Aorta (tissue), 5 donors: ENCODE measurements around the gene KDELR3. TPM values are rescaled to one million over a fixed set of nuclear protein-coding genes. Genes with fewer than 3 reads are reported as not detected.

Source experiments
- ATAC-seq: fragments of 200-7000 bp; cut with Tn5 transposase; one replicate; pipeline ENCODE4 v1.9.1; 2022; ENCODE audit warnings: moderate library complexity; ENCODE audit not compliant: low FRiP score
- DNase-seq, 2 donors: peaks; one replicate each; pipeline ENCODE4 v3.0.0-alpha.2; 2020
- H3K27ac ChIP-seq, 2 donors: one replicate each; pipeline ENCODE4 v1.5.1; 2013; ENCODE audit warnings: low read length in 2 of 2, mild to moderate bottlenecking in 2 of 2, moderate library complexity in 2 of 2, control low read depth in 1 of 2, inconsistent platforms in 1 of 2, low read depth in 1 of 2
- H3K27me3 ChIP-seq, 2 donors: one replicate each; pipeline ENCODE4 v1.6.1; 2013; ENCODE audit warnings: control low read depth in 1 of 2, low read length in 1 of 2, mild to moderate bottlenecking in 1 of 2, moderate library complexity in 1 of 2; ENCODE audit not compliant: insufficient read depth in 2 of 2, control insufficient read depth in 1 of 2
- H3K36me3 ChIP-seq, 2 donors: one replicate each; pipeline ENCODE4 v1.6.1; 2013; ENCODE audit warnings: control low read depth in 1 of 2, low read length in 1 of 2, mild to moderate bottlenecking in 1 of 2; ENCODE audit not compliant: insufficient read depth in 2 of 2, control insufficient read depth in 1 of 2
- H3K4me1 ChIP-seq, 2 donors: one replicate each; pipeline ENCODE4 v1.6.1; 2013; ENCODE audit warnings: low read length in 2 of 2, control low read depth in 1 of 2, mild to moderate bottlenecking in 1 of 2, moderate library complexity in 1 of 2; ENCODE audit not compliant: insufficient read depth in 2 of 2, control insufficient read depth in 1 of 2
- H3K4me3 ChIP-seq, 2 donors: one replicate each; pipeline ENCODE4 v1.5.1; 2013; ENCODE audit warnings: low read length in 2 of 2, control low read depth in 1 of 2, mild to moderate bottlenecking in 1 of 2
- H3K9me3 ChIP-seq: one replicate; pipeline ENCODE4 v1.6.1; 2013; ENCODE audit warnings: mild to moderate bottlenecking, low read length; ENCODE audit not compliant: control insufficient read depth
- WGBS, 2 donors: extraction: QIAGEN DNeasy Blood & Tissue Kit; methylation state at CpG; one replicate each; pipeline ENCODE4 v1.1.7; 2013; 5-methylcytosine and 5-hydroxymethylcytosine counted together
- intact Hi-C, 2 donors: fragments of 100-400 bp; cut with DNase I; formaldehyde crosslinking; loops; one replicate each; pipeline versions ENCODE4 v1.14.2 to v1.15.0; 2022
- polyA plus RNA-seq, 2 donors: library from polyadenylated mRNA; stranded (reverse); fragments of 200-250 nt; gene quantifications; one replicate each; pipeline ENCODE4 v1.2.3, GENCODE V29; 2013
- total RNA-seq, 2 donors: library from RNA; stranded (reverse); fragmentation: NEBNext Ultra II Directional; extraction: Animal tissue kit (Norgen Biotek cat#: 25700); gene quantifications; one replicate each; pipeline ENCODE4 v1.2.1, GENCODE V29; 2021
- donor health status: healthy with polysubstance abuse.
- donor health status: Bipolar disorder and iron deficiency.
- donor health status: DM: no; HTN: no; CAD: no.
- donor health status: DM: no; HTN: no; CAD: no.
- donor health status: DM: yes; HTN: yes; CAD: no.

KDELR3 gene
- total and polyA plus RNA-seq, 4 donors = 12.9 to 25.8 (median 20.8) TPM

- 82 to 84% methylated on average over 11 of the region's 11 CpGs for WGBS, 2 donors
- no peak overlapping the region for H3K27ac ChIP-seq
- intact Hi-C loops = loop anchor here in 1 of 2 donors (5.0 kb wide), 1 partner anchor 41 kb away; no protein-coding TSS in a partner anchor
- no peaks in the 10 kb centered on the region for H3K4me1 ChIP-seq
- ATAC-seq (no peak), DNase-seq (no peak)
- no peaks in the 10 kb centered on the region for H3K27me3 ChIP-seq
- H3K4me3 ChIP-seq = no peak overlapping the region
- H3K36me3 ChIP-seq = no peaks in the 10 kb centered on the region
- no peaks in the 10 kb centered on the region for H3K9me3 ChIP-seq
Measured at GRCh38 chr22:38453066-38453672, 14.7 kb upstream of the KDELR3 start.

- Histone ChIP-seq H3K27me3 (no peaks in the 10 kb centered on the region), H3K4me3 (no peak overlapping the region), H3K27ac (no peak overlapping the region), H3K9me3 (no peaks in the 10 kb centered on the region), H3K4me1 (no peaks in the 10 kb centered on the region), H3K36me3 (no peaks in the 10 kb centered on the region)
- ATAC-seq = no peak
- no peak for DNase-seq
- intact Hi-C loops = loop anchor here in 1 of 2 donors (5.0 kb wide), 1 partner anchor 42 kb away; no protein-coding TSS in a partner anchor
- WGBS, 2 donors = 87 to 92% methylated on average over 3 of the region's 3 CpGs
Measured at GRCh38 chr22:38453996-38454352, 13.9 kb upstream of the KDELR3 start.

GRCh38 chr22:38454353-38455075 is 13.4 kb upstream of the KDELR3 start:
- H3K27ac ChIP-seq = no peak overlapping the region
- peak overlapping the region; percentile 19 to 38 for H3K4me3 ChIP-seq

GRCh38 chr22:38455076-38455529 is 12.8 kb upstream of the KDELR3 start, which contains the start of gene KCNJ4:
TSS of gene KCNJ4 (minus strand) at chr22:38455199. CDS start at chr22:38428132, 27,067 bp downstream.
- no peaks in the 10 kb centered on the region for H3K9me3 ChIP-seq
- H3K36me3 ChIP-seq = no peaks in the 10 kb centered on the region
- peak within 1 kb of the TSS; percentile 31 to 38 for H3K4me3 ChIP-seq
- WGBS, 2 donors = 1% methylated on average over 34 to 76 of the region's 76 CpGs
- no peak for DNase-seq
- intact Hi-C loops = no loop called here
- H3K4me1 ChIP-seq = no peaks in the 10 kb centered on the region
- H3K27me3 ChIP-seq = no peaks in the 10 kb centered on the region
- no peak for ATAC-seq
- H3K27ac ChIP-seq = no peak within 1 kb of the TSS

More at GRCh38 chr22:38454353-38455075, 13.4 kb upstream of the KDELR3 start:
- no peaks in the 10 kb centered on the region for H3K9me3 ChIP-seq
- H3K36me3 ChIP-seq = no peaks in the 10 kb centered on the region
- H3K4me1 ChIP-seq = no peaks in the 10 kb centered on the region
- WGBS, 2 donors = 13 to 17% methylated on average over 44 to 67 of the region's 67 CpGs
- DNase-seq (no peak), ATAC-seq (no peak)
- H3K27me3 ChIP-seq = no peaks in the 10 kb centered on the region
- intact Hi-C loops = loop anchor here in 1 of 2 donors (5.0 kb wide), 1 partner anchor 42 kb away; no protein-coding TSS in a partner anchor

- DNase-seq (no peak), ATAC-seq (no peak)
- no peaks in the 10 kb centered on the region for H3K9me3 ChIP-seq
- H3K36me3 ChIP-seq = no peaks in the 10 kb centered on the region
- no peaks in the 10 kb centered on the region for H3K27me3 ChIP-seq
- intact Hi-C loops = no loop called here
- no peak overlapping the region for H3K27ac ChIP-seq
- H3K4me3 ChIP-seq = peak overlapping the region; percentile 31 to 38
- 1% methylated on average over 53 to 90 of the region's 90 CpGs for WGBS, 2 donors
- H3K4me1 ChIP-seq = no peaks in the 10 kb centered on the region
Measured at GRCh38 chr22:38455530-38456271, 12.2 kb upstream of the KDELR3 start.

GRCh38 chr22:38456272-38456835 is 11.5 kb upstream of the KDELR3 start:
- intact Hi-C loops = no loop called here
- H3K4me3 ChIP-seq = no peak overlapping the region
- H3K9me3 ChIP-seq = no peaks in the 10 kb centered on the region
- no peaks in the 10 kb centered on the region for H3K4me1 ChIP-seq
- no peaks in the 10 kb centered on the region for H3K36me3 ChIP-seq
- 75 to 79% methylated on average over 17 of the region's 17 CpGs for WGBS, 2 donors
- no peaks in the 10 kb centered on the region for H3K27me3 ChIP-seq
- ATAC-seq (no peak), DNase-seq (no peak)
- no peak overlapping the region for H3K27ac ChIP-seq

- DNase-seq = no peak
- H3K36me3 ChIP-seq = no peaks in the 10 kb centered on the region
- intact Hi-C loops = no loop called here
- H3K27me3 ChIP-seq = no peaks in the 10 kb centered on the region
- no peak overlapping the region for H3K27ac ChIP-seq
- WGBS, 2 donors = 85% methylated on average over 14 of the region's 14 CpGs
- H3K9me3 ChIP-seq = no peaks in the 10 kb centered on the region
- no peaks in the 10 kb centered on the region for H3K4me1 ChIP-seq
- H3K4me3 ChIP-seq = no peak overlapping the region
- ATAC-seq = no peak
Measured at GRCh38 chr22:38456841-38457699, 10.8 kb upstream of the KDELR3 start.

GRCh38 chr22:38460426-38460840 is 7.5 kb upstream of the KDELR3 start:
- Histone ChIP-seq H3K4me1 (no peaks in the 10 kb centered on the region), H3K27ac (no peak overlapping the region), H3K4me3 (no peak overlapping the region), H3K27me3 (no peaks in the 10 kb centered on the region), H3K9me3 (no peaks in the 10 kb centered on the region), H3K36me3 (no peaks in the 10 kb centered on the region)
- DNase-seq (no peak), ATAC-seq (no peak)
- intact Hi-C loops = no loop called here
- 62% methylated on average over 8 of the region's 8 CpGs for WGBS, 2 donors
